Transverse colon (tissue), 3 donors: ENCODE data around the gene SLC22A23.

Experiments
- CTCF ChIP-seq, 5 experiments: fragments of 200-600 bp in 3 of 5; fragments of 450-650 bp in 2 of 5; sonication (generic) in 3 of 5; IDR thresholded peaks; 1 replicate in 2 of 5; 2 replicates in 3 of 5; pipeline ENCODE4 v1.5.1; 2016 to 2017; ENCODE audit warnings: antibody characterized with exemption in 5 of 5, inconsistent platforms in 3 of 5, mild to moderate bottlenecking in 2 of 5, moderate library complexity in 1 of 5
- POLR2A ChIP-seq: fragments of 450-650 bp; IDR thresholded peaks from one replicate; pipeline ENCODE4 v1.6.1; 2016; ENCODE audit warnings: antibody characterized with exemption, mild to moderate bottlenecking, moderate library complexity

GRCh38 chr6:3283641-3284435 lies 173.0 kb downstream of the SLC22A23 start:
- TF ChIP-seq CTCF (IDR thresholded peaks at IDR 0.05) (no peak), POLR2A (no peak)
